CD4-positive, alpha-beta T cell (primary cell): Measurements from ENCODE around the gene SOX5. TPM values are rescaled to one million over a fixed set of nuclear protein-coding genes. Genes with fewer than 3 reads are reported as not detected.

ENCODE experiments used
- ATAC-seq: fragments of 200-7000 bp; cut with Tn5 transposase; one replicate; pipeline ENCODE4 v1.10.0; 2022; ENCODE audit warnings: mild to moderate bottlenecking; ENCODE audit not compliant: poor library complexity
- CTCF ChIA-PET: fragments of 350-600 bp; sonication (Branson Sonifier 250); formaldehyde crosslinking; loops from one replicate; lab custom pipeline; 2021; ENCODE audit warnings: antibody characterized with exemption, inconsistent platforms; lab: Charles Lee
- POLR2A ChIA-PET: fragments of 350-600 bp; sonication (Branson Sonifier 250); formaldehyde crosslinking; loops from one replicate; lab custom pipeline; 2021; ENCODE audit warnings: antibody characterized with exemption, inconsistent platforms; lab: Charles Lee
- DNase-seq, 14 experiments: peaks; one replicate each; pipeline ENCODE4 v3.0.0-alpha.2; 2013 to 2020; ENCODE audit warnings: mixed read lengths in 2 of 14
- H3K27ac ChIP-seq, 2 donors: one replicate each; pipeline versions ENCODE4 v1.5.1 to v1.7.0; 2013; ENCODE audit warnings: low read length in 2 of 2, low read depth in 1 of 2, mild to moderate bottlenecking in 1 of 2
- H3K27me3 ChIP-seq, 2 experiments: 1 replicate in 1 of 2; 2 replicates in 1 of 2; pipeline versions ENCODE4 v1.6.1 to v1.7.0; 2013; ENCODE audit warnings: low read length in 2 of 2, control low read depth in 1 of 2, mild to moderate bottlenecking in 1 of 2, moderate library complexity in 1 of 2; ENCODE audit not compliant: insufficient read depth in 2 of 2, control insufficient read depth in 1 of 2
- H3K36me3 ChIP-seq: one replicate; pipeline ENCODE4 v1.6.1; 2013; ENCODE audit warnings: low read length, control low read depth; ENCODE audit not compliant: insufficient read depth
- H3K4me1 ChIP-seq: one replicate; pipeline ENCODE4 v1.6.1; 2013; ENCODE audit warnings: low read length, control low read depth; ENCODE audit not compliant: insufficient read depth
- H3K4me3 ChIP-seq: one replicate; pipeline ENCODE4 v1.5.1; 2013; ENCODE audit warnings: mild to moderate bottlenecking, low read length, moderate library complexity
- H3K9me3 ChIP-seq, 2 experiments: 1 replicate in 1 of 2; 2 replicates in 1 of 2; pipeline versions ENCODE4 v1.6.1 to v1.7.0; 2013; ENCODE audit warnings: low read length in 2 of 2, mild to moderate bottlenecking in 2 of 2, control low read depth in 1 of 2, moderate library complexity in 1 of 2; ENCODE audit not compliant: control insufficient read depth in 1 of 2, insufficient read depth in 1 of 2
- H3K27ac Mint-ChIP-seq: one replicate; pipeline ENCODE4 v1.8.0; 2020; ENCODE audit warnings: mixed read lengths
- H3K27me3 Mint-ChIP-seq: one replicate; pipeline ENCODE4 v1.8.0; 2021; ENCODE audit warnings: mixed read lengths
- H3K36me3 Mint-ChIP-seq: one replicate; pipeline ENCODE4 v1.8.0; 2021; ENCODE audit warnings: low read depth, mixed read lengths
- H3K4me1 Mint-ChIP-seq: one replicate; pipeline ENCODE4 v1.8.0; 2021; ENCODE audit warnings: low read depth, mixed read lengths
- H3K4me3 Mint-ChIP-seq: one replicate; pipeline ENCODE4 v1.8.0; 2020; ENCODE audit warnings: mild to moderate bottlenecking, mixed read lengths
- H3K9me3 Mint-ChIP-seq: one replicate; pipeline ENCODE4 v1.8.0; 2020; ENCODE audit warnings: mixed read lengths
- intact Hi-C, 2 experiments: fragments of 100-400 bp; cut with DNase I in 1 of 2; cut with micrococcal nuclease in 1 of 2; formaldehyde crosslinking; loops; one replicate each; pipeline versions ENCODE4 v1.15.1 to v1.9.0; 2023 to 2025; cut with DNase I, micrococcal nuclease
- total RNA-seq, 174 experiments: library from RNA in 2 of 174; stranded (reverse) in 2 of 174; gene quantifications; one replicate each; pipeline ENCODE4 v1.2.3 and lab custom pipeline; 2021 to 2026
- TF ChIP-seq, protein P1 (sequence below): fragments of 200-600 bp; IDR thresholded peaks from one replicate; pipeline ENCODE4 v1.8.0; 2022; ENCODE audit warnings: antibody characterized with exemption, mild to moderate bottlenecking

SOX5 gene
- total RNA-seq, 2 experiments from 2014 or later = not detected

DNA sequence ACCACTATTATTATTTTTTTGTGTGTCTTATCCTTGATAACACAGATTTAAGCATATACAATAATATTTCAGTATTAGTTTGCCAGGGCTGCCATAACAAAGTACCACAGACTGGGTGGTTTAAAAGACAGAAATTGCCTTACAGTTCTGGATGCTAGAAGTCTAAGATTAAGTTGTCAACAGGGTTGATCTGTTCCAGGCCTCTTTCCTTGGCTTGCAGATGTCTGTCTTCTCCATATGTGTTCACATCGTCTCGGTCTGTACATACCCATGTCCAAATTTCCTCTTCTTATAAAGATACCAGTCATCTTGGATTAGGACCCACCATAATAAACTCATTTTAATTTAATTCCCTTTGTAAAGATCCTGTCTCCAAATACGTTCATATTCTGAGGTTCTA lies 204.8 kb downstream of the SOX5 start:
- H3K27me3 Mint-ChIP-seq = no peaks in the 10 kb centered on the region
- Histone ChIP-seq H3K36me3 (no peaks in the 10 kb centered on the region), H3K27ac (no peak overlapping the region), H3K9me3 (no peaks in the 10 kb centered on the region), H3K27me3 (no peaks in the 10 kb centered on the region), H3K4me3 (no peak overlapping the region), H3K4me1 (no peaks in the 10 kb centered on the region)
- H3K27ac Mint-ChIP-seq = no peak overlapping the region
- CTCF ChIA-PET = no interaction called here
- no peaks in the 10 kb centered on the region for H3K36me3 Mint-ChIP-seq
- intact Hi-C loops = no loop called here
- H3K4me1 Mint-ChIP-seq = no peaks in the 10 kb centered on the region
- DNase-seq = no peak
- ATAC-seq = no peak
- no peak overlapping the region for H3K4me3 Mint-ChIP-seq
- POLR2A ChIA-PET = no interaction called here
- TF ChIP-seq, protein P1, sequence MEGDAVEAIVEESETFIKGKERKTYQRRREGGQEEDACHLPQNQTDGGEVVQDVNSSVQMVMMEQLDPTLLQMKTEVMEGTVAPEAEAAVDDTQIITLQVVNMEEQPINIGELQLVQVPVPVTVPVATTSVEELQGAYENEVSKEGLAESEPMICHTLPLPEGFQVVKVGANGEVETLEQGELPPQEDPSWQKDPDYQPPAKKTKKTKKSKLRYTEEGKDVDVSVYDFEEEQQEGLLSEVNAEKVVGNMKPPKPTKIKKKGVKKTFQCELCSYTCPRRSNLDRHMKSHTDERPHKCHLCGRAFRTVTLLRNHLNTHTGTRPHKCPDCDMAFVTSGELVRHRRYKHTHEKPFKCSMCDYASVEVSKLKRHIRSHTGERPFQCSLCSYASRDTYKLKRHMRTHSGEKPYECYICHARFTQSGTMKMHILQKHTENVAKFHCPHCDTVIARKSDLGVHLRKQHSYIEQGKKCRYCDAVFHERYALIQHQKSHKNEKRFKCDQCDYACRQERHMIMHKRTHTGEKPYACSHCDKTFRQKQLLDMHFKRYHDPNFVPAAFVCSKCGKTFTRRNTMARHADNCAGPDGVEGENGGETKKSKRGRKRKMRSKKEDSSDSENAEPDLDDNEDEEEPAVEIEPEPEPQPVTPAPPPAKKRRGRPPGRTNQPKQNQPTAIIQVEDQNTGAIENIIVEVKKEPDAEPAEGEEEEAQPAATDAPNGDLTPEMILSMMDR = no peak
- H3K9me3 Mint-ChIP-seq = peaks cover 4% of the 10 kb centered on the region

- H3K4me3 ChIP-seq = no peak overlapping the region
- DNase-seq (no peak), ATAC-seq (no peak)
- TF ChIP-seq, protein P1 = no peak
- Mint-ChIP-seq H3K4me1 (no peaks in the 10 kb centered on the region), H3K9me3 (peaks cover 13% of the 10 kb centered on the region), H3K36me3 (no peaks in the 10 kb centered on the region), H3K4me3 (no peak overlapping the region), H3K27ac (no peak overlapping the region), H3K27me3 (no peaks in the 10 kb centered on the region)
- no peak overlapping the region for H3K27ac ChIP-seq
- no peaks in the 10 kb centered on the region for H3K4me1 ChIP-seq
- no peaks in the 10 kb centered on the region for H3K9me3 ChIP-seq
- intact Hi-C loops = no loop called here
- no peaks in the 10 kb centered on the region for H3K36me3 ChIP-seq
- POLR2A ChIA-PET = no interaction called here
- H3K27me3 ChIP-seq = no peaks in the 10 kb centered on the region
- CTCF ChIA-PET = no interaction called here
These were observed 206.9 kb downstream of the SOX5 start for GRCh38 chr12:23742574-23742973.

- Histone ChIP-seq H3K4me3 (no peak overlapping the region), H3K4me1 (no peaks in the 10 kb centered on the region), H3K27ac (no peak overlapping the region), H3K27me3 (no peaks in the 10 kb centered on the region), H3K9me3 (peaks cover 0 to 4% of the 10 kb centered on the region in 2 experiments), H3K36me3 (no peaks in the 10 kb centered on the region)
- peaks cover 2% of the 10 kb centered on the region for H3K9me3 Mint-ChIP-seq
- CTCF ChIA-PET = no interaction called here
- DNase-seq (no peak), ATAC-seq (no peak)
- TF ChIP-seq, protein P1 = no peak
- H3K27me3 Mint-ChIP-seq = no peaks in the 10 kb centered on the region
- no peaks in the 10 kb centered on the region for H3K4me1 Mint-ChIP-seq
- no peaks in the 10 kb centered on the region for H3K36me3 Mint-ChIP-seq
- H3K27ac Mint-ChIP-seq = no peak overlapping the region
- H3K4me3 Mint-ChIP-seq = no peak overlapping the region
- POLR2A ChIA-PET = no interaction called here
- intact Hi-C loops = no loop called here
These were observed 218.0 kb downstream of the SOX5 start for GRCh38 chr12:23731493-23731892.
